ENCODE measurements around the gene NLRP9. TPM values are rescaled to one million over a fixed set of nuclear protein-coding genes. Genes with fewer than 3 reads are reported as not detected.
A peak's percentile ranks its signal among the peaks of the same experiment; 100 is the strongest.

NLRP9 gene
- total RNA-seq, 1 donor from 2014 or later: not detected

GRCh38 chr19:55687281-55688201 lies 50.7 kb downstream of the NLRP9 start:
- no peak for ATAC-seq

- no peak for ATAC-seq
Observed at GRCh38 chr19:55686311-55687050, 51.7 kb downstream of the NLRP9 start.

GRCh38 chr19:55685776-55686175 lies 52.4 kb downstream of the NLRP9 start:
- ATAC-seq: no peak

GRCh38 chr19:55684946-55685681 lies 53.1 kb downstream of the NLRP9 start:
- ATAC-seq: no peak

DNA sequence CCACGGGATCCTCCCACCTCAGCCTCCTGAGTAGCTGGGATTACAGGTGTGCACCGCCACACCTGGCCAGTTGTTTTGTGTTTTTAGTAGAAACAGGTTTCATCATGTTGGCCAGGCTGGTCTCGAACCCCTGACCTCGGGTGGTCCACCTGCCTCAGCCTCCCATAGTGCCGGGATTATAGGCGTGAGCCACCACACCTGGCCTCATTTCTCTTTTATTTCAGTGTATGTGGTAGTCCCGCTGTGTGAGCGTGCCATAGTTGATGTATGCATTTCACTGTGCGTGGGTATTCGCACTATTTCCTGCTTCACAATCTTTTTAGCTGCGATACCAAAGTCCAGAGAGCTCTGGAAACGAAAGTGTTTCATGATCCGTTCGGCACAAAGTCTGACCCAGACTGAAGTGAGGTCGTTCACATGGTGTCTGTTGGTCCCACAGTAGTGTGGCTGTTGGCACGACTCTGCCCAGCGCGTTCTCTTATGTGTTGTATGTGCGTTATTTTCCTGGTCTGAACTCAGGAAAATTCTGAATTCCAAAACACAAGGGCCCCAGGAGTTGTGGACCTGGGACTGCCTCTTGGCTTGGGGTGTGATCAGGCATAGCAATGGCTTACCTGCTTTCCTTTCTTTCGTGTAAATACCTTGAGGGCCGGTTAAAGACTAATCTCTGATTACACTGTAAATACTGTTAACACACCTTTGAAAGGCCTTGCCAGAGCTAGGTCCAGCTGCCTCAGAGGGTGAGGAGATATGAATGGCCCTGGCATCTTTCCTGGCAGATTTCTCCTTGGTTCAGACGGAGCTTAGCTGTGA lies 54.5 kb downstream of the NLRP9 start:
- no peak for ATAC-seq

DNA sequence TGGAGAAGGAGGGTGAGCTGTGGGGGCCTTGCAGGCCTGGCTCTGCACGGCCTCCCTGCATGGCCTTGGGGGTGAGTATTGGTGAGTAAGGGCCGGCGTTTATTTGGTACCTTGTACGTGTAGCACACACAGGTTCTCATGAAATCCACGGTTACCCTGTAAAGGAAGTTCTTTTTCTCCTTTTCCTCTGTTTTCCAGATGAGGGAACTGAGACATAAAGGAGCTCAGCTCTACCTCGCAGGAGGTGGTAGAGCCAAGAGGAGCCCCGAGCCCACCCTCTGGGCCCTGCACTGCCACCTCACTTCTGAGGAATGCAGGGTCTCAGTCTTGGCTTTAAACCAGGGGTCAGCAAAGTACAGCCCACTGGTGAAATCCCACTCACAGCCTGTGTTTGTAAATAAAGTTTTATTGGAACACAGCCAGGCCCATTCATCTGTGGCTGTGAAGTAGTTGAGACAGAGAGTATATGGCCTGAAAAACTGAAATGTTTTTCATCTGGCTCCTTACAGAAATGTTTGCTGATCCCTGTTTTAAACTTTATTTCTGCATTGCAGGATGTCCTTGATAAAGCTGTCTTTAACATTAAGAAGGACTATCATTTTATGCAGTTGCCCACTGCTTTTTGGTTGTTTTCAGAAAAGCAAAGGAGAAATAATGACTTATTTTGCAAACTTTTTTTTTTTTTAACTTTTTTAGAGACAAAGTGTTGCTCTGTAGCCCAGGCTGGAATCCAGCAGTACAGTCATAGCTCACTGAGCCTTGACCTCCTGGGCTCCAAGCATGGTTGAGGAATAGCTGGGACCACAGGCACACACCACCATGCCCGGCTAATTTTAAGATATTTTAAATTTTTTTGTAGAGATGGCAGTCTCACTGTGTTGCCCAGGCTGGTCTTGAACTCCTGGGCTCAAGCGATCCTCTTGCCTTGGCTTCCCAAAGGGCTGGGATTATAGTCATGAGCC lies 56.8 kb downstream of the NLRP9 start:
- no peak for ATAC-seq

DNA sequence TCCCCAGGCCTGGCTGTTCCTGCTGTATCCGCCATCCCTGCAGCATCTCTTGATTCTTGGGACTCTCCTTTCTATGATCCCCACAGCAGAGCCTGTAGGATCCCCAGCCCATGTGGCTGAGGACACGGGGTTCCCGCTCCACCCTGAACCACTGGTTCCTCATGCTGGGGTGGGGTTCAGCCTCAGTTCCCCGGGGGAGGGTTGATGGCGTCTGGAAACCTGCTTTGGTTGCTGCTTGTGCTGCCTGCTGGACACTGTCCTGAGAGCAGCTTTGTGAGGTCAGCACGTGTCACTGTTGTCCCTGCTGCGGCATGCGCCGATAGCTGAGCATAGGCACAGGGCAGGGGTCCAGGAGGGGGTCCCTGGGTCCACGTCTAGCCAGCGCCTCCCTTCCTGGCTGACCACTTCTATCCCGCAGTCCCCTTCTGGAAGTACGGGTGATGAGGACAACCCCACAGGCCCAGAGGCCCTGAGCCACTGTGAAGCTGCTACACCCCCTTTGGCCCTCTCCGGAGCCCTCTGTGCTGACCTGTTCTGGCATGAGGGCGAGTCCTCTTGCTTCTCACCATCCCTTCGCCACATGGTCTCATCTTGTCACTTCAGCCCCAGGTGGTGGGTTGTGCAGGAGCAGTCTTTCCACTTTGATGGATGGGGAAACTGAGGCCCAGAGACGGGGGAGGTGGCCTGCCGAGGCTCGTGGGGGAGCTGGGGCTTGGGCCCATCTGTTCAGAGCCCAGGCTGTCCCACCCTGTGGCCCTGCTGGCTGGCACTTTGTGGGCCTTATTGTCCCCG lies 57.7 kb downstream of the NLRP9 start:
- ATAC-seq: no peak

DNA sequence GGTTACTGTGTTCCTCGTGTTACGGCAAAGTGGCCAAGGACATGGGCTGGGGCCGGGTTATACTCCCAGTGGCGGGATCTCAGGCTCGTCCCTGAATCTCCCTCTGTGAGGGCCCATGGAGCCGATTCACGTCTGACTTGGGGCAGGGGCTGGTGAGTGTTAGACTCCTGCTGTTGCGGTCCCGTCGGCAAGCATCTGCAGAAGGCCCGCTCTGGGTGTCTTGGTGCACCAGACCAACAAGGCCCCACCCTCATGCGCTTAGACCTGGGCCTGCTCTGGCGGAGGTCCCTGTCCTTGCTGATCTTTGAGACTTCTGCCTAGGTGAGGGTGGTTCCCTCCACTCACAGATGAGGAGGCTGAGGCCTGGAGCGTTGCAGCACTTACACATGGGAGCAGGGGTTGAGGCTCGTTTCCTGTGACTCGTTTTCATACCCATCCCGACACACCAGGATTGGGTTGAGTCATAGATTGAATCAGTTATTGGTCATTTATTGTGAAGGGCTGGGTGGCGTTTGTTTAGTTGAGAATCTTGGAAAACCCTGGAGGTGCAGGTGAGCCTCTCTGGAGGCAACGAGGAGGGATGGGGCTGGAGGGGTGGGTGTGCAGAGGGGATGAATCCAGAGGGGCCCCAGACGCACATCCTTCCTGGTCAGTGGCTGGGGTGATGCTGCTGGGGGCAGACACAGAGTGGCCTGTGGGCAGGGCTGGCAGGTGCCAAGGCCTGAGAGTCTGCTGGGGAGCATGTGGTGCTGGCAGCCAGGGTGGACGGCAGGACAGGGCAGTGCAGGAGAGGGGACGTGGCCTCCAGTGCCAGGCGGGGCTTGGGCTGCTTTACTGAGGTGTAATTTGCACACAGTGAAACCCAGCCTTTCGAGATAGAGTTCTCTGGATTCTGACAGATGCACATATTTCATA lies 58.6 kb downstream of the NLRP9 start:
- no peak for ATAC-seq

DNA sequence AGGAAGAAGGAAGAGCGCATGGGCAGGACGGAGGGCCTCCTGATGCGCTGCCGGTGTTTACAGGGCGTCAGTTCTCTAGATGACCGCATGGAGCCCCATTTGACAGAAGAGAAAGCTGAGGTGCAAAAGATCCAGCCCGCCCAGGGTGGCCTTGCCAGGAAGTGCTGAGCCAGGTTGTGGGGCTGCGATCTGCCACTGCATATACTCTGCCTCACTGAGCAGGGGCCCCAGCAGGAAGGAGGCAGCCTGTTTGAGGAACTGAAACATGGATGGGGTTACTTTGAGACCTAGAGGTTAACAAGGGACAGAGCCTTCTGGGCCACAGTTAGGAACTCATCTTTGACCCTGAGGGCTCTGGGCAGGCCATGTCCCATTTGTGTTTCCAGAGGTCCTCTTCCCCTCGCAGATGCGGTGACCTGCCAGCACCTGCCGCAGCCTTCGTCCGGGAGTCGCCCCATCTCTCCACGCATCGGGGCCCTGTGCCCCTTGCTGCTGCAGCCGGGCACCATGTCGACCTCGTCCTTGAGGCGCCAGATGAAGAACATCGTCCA lies 60.0 kb downstream of the NLRP9 start:
- ATAC-seq: peak; percentile 9

GRCh38 chr19:55677572-55678028 lies 60.6 kb downstream of the NLRP9 start:
- no peak for ATAC-seq

GRCh38 chr19:55676889-55677505 lies 61.2 kb downstream of the NLRP9 start:
- ATAC-seq: peak; percentile 68

GRCh38 chr19:55676383-55676782 lies 61.8 kb downstream of the NLRP9 start:
- ATAC-seq: no peak

- ATAC-seq: no peak
Observed at GRCh38 chr19:55675661-55676354, 62.4 kb downstream of the NLRP9 start.

- peak; percentile 85 for ATAC-seq
Observed at GRCh38 chr19:55674841-55675660, 63.2 kb downstream of the NLRP9 start, which contains the start of gene EPN1. Gene EPN1 (plus strand): TSS chr19:55675226. CDS start chr19:55678628, 3,402 bp downstream.

- ATAC-seq: no peak
Observed at GRCh38 chr19:55674459-55674840, 63.8 kb downstream of the NLRP9 start.

GRCh38 chr19:55673889-55674288 lies 64.3 kb downstream of the NLRP9 start:
- no peak for ATAC-seq

Measured in esophagus mucosa (tissue), 1 donor.